HG02840 (cell line): ENCODE data around the gene LRIG2.
"Not testable (repeated sequence)": the region's sequence is repeated elsewhere in the genome, so short reads cannot be mapped to it uniquely, and the experiment has no call there.

Experiments
- ATAC-seq: cut with Tn5 transposase; IDR thresholded peaks from one replicate; pipeline ENCODE4 v1.9.1; 2021; ENCODE audit warnings: mild to moderate bottlenecking, moderate library complexity, moderate number of reproducible peaks; ENCODE audit not compliant: unreplicated experiment, low FRiP score

Gene LRIG2

GRCh38 chr1:113055570-113055969 is 17.4 kb upstream of the LRIG2 start:
- no peak for ATAC-seq

DNA sequence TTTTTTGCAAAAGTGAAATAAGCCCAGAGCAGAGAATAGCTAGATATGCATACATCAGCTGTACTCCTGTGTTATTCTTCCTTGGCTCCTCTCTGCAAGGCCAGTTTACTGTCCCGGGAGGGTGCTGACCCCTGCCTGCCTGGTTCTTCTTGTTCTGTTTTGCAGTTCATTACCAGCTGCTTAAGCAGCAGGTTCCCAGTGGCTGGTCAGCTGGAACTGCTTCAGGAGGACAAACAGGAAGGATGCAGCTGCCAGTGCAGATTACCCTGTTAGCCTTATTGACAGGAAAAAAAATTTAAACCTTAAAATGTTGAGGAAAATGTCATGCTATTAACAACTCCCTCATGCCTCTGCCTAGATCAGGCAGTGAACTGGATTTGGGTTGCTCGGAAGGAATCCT is 16.0 kb upstream of the LRIG2 start:
- no peak for ATAC-seq

DNA sequence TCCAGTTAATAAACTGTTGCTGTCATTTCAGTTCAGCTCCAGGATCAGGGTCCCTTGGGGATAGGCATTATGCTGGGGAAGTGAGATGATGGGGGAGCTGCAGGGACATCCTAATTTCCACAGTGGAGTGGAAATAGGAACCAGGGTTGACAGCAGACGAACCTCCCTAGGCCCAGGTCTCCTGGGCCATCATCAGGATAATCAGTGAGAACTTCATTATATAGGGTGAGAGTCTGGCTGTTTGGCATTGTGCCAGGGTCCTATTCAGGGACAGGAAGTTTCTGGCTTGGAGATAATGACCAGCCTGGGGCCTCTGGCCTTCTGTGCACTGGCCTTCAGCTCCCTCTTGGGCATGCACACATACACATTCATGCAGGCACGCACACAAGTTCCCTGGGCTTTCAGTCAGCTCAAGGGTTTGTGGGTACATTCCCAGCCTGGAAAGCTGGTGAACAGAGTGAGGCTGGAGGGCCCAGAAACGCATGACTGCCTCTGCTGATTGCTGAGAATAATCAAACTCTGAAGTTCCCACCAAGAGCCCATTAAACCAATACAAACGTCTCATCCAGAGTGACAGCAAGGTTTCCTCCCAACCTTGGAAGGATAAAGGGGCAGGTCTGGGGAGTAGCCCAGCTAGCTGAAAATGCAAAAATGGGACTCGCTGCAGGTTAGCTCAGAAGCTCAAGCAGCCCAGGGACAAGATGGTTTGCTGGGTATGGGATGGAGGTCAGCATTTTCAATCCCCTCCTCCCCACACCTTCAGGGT is 13.9 kb upstream of the LRIG2 start:
- no peak for ATAC-seq

- ATAC-seq = not testable (repeated sequence)
Measured at GRCh38 chr1:113063456-113063855, 9.5 kb upstream of the LRIG2 start.

- no peak for ATAC-seq
Measured at GRCh38 chr1:113072141-113072756, 749 bp upstream of the LRIG2 start.

- ATAC-seq = peak; percentile 9
Measured at GRCh38 chr1:113073479-113073950, 517 bp downstream of the LRIG2 start.

GRCh38 chr1:113074237-113074636 is 1.2 kb downstream of the LRIG2 start:
- no peak for ATAC-seq

DNA sequence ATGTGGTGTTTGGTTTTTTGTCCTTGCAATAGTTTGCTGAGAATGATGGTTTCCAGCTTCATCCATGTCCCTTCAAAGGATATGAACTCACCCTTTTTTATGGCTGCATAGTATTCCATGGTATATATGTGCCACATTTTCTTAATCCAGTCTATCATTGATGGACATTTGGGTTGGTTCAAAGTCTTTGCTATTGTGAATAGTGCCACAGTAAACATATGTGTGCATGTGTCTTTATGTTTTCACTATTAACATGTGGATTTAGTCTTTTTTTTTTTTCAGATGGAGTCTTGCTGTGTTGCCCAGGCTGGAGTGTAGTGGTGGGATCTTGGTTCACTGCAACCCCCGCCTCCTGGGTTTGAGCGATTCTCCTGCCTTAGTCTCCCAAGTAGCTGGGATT is 5.0 kb downstream of the LRIG2 start:
- not testable (repeated sequence) for ATAC-seq

- ATAC-seq = no peak
Measured at GRCh38 chr1:113086541-113086940, 13.5 kb downstream of the LRIG2 start.

GRCh38 chr1:113088972-113089371 is 16.0 kb downstream of the LRIG2 start:
- ATAC-seq = no peak

DNA sequence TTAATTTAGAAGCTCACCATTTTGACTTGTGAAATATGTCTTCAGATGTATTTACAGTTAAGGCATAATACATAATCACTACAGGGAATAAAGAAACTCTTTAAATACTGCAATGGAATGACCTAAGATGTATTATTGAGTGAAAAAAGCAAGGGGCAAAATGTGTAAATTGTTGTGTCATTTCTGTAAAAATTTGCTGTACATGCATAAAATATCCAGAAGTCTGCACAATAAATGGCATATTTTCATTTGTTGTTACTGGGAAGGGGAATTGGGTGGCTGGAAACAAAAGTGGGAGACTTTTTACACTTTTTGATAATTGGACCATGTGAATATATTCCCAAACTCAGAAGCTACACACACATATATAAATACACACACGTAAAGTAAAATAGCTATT is 17.1 kb downstream of the LRIG2 start:
- ATAC-seq = no peak

DNA sequence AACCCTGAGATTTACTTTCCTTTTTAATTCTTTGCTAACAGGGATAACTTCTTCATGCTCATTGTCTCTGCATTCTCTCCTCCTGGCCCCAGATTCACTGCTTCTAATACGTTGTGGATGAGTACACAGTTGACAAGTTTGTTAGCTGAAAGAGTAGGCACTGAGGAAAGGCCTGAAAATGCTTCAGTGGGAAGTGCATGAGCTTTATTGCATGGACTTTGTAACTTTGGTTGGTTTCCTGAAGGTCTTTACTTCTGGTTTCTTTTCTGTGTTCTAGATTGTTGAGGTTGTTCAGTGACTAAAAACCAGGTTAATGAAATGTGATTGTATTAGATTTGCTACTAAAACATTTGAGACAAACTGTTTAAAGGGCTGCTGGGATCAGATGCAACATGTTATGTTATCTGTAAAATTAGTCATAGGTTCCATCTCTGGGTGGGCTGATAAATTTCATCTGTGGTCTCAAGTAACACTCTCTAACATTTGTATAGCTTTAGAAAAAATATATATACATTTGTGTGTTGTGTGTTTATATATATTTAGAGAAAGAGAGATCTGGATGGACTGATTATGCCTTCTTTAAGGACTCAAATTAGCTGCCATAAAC is 19.1 kb downstream of the LRIG2 start:
- ATAC-seq = no peak

- ATAC-seq = no peak
Measured at GRCh38 chr1:113094506-113094905, 21.5 kb downstream of the LRIG2 start.

GRCh38 chr1:113095790-113096455 is 22.9 kb downstream of the LRIG2 start:
- ATAC-seq = no peak

DNA sequence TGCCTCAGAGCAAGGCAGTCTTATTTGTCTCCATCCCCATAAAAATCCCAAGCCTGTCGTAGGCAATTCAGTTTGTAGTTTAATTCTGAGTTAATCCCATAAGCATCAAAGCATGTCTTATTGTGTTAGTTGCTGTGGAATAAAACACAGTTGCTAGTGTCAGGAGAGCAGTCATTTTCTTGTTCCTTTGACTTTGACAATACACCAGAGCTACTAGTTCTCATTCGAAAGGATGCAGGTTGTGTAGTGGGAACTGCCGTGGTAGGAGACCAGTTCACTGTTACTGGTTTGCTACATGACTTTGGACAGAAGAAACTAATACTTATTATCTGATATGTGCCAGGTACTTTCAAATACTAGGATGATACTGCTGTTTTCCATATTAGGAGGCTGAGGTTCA is 23.5 kb downstream of the LRIG2 start:
- no peak for ATAC-seq

DNA sequence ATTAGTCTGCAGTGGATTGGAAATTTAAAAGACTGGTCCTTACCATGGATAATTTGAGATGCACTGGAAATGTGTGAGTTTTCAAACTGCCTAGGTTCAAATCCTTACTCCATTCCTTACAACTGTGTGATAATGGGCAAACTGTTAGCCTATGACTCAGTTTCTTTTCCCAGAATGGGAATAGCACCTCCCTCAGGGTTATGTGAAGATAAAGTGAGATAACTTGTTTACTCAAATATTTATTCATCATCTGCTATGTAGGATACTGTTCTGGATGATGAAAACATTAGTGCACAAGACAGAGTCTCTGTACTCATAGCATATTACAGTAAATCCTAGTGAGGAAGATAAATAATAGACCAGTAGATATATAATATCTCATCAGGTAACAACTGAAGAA is 28.6 kb downstream of the LRIG2 start:
- ATAC-seq = no peak

- ATAC-seq = no peak
Measured at GRCh38 chr1:113103048-113103447, 30.1 kb downstream of the LRIG2 start.

DNA sequence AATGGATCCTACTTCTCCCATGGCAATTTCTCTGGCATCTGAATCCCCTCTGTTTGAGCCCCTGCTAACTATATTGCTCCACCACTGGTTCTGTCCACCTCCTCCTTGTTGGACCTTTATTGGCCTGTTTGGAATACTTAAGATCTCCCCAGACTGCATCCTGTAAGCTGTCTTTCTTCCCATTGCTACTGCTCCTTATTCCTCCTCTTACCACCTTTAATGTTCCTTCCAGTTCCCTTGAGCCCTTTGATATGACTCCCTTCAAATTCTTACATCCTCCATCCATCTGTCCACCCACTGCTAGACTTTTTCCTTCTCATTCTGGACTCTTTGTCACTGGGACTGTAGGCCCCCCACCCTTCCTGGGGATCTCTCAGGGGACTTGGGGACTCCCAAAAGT is 31.0 kb downstream of the LRIG2 start:
- no peak for ATAC-seq

DNA sequence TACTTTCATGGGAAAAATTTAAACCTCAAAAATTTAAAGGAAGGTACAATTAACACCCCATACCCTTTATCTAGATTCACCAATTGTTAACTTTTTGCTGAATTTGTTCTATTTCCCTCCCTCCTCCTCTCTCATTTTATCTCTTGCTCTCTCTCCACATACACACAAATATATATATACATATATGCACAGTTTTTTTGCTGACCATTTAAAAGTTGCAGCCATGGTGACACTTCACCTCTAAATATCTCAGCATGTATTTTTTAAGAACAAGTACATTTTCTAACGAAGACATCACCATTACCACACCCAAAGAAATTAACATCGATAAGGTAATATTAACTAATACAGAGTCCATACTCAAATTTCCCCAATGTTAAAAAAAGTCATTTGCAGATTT is 33.9 kb downstream of the LRIG2 start:
- no peak for ATAC-seq

DNA sequence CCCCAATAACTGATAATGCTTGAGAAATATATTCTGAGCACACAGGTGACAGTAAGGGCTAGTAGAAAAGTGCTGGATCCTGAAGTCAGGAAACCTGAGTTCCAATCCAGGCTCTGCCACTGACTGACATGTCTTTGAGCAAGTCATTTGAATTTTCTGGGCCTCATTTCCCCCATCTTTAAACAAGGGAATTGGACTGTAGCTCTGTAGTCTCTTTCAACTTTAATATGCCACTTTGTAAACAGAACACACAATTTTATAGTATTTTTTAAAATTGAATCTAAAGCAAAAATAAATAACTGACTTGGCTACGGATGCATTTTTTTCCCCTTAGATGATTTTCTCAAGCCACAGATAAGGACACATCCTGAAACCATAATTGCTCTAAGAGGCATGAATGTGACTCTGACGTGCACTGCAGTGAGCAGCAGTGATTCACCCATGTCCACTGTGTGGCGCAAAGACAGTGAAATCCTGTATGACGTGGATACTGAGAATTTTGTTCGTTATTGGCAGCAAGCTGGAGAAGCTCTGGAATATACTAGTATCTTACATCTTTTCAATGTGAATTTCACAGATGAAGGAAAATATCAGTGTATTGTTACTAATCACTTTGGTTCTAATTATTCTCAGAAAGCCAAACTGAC is 37.0 kb downstream of the LRIG2 start:
- no peak for ATAC-seq

- no peak for ATAC-seq
Measured at GRCh38 chr1:113118266-113118665, 45.3 kb downstream of the LRIG2 start.
